Smooth muscle cell (in vitro differentiated cells): ENCODE data around the gene CPSF4. TPM values are rescaled to one million over a fixed set of nuclear protein-coding genes. Genes with fewer than 3 reads are reported as not detected.

ENCODE experiments used
- DNase-seq: peaks from one replicate; lab custom pipeline; 2025; ENCODE audit not compliant: unreplicated experiment; lab: John Stamatoyannopoulos, UW
- H2AFZ ChIP-seq: fragments of 200-600 bp; sonication (generic); 2 replicates; pipeline ENCODE4 v1.6.0; 2016; ENCODE audit warnings: antibody characterized with exemption, low read depth, mild to moderate bottlenecking
- H3F3A ChIP-seq: fragments of 200-600 bp; sonication (generic); 2 replicates; pipeline ENCODE4 v1.6.0; 2017; ENCODE audit warnings: antibody characterized with exemption, low read depth
- H3K27ac ChIP-seq: fragments of 200-600 bp; sonication (generic); 2 replicates; pipeline ENCODE4 v1.5.1; 2016; ENCODE audit warnings: low read depth, mild to moderate bottlenecking
- H3K27me3 ChIP-seq: fragments of 200-600 bp; sonication (generic); 2 replicates; pipeline ENCODE4 v1.6.1; 2016; ENCODE audit warnings: low read depth, mild to moderate bottlenecking
- H3K36me3 ChIP-seq: fragments of 200-600 bp; sonication (generic); 2 replicates; pipeline ENCODE4 v1.5.1; 2016; ENCODE audit warnings: low read depth
- H3K4me1 ChIP-seq: fragments of 200-600 bp; sonication (generic); 2 replicates; pipeline ENCODE4 v1.5.1; 2016; ENCODE audit warnings: low read depth
- H3K4me2 ChIP-seq: fragments of 200-600 bp; sonication (generic); 2 replicates; pipeline ENCODE4 v1.6.0; 2016; ENCODE audit warnings: mild to moderate bottlenecking
- H3K4me3 ChIP-seq: fragments of 200-600 bp; sonication (generic); 2 replicates; pipeline ENCODE4 v1.5.1; 2016; ENCODE audit warnings: mild to moderate bottlenecking
- H3K79me2 ChIP-seq: fragments of 200-600 bp; sonication (generic); 2 replicates; pipeline ENCODE4 v1.6.0; 2016; ENCODE audit warnings: low read depth, mild to moderate bottlenecking
- H3K9ac ChIP-seq: fragments of 200-600 bp; sonication (generic); 2 replicates; pipeline ENCODE4 v1.6.0; 2016; ENCODE audit warnings: low read depth
- H3K9me3 ChIP-seq: fragments of 200-600 bp; sonication (generic); replicated peaks from 2 replicates; pipeline ENCODE4 v1.5.1; 2016; ENCODE audit warnings: low read depth
- H4K20me1 ChIP-seq: fragments of 200-600 bp; sonication (generic); 2 replicates; pipeline ENCODE4 v1.6.0; 2016; ENCODE audit warnings: low read depth
- CTCF ChIP-seq: fragments of 200-600 bp; sonication (generic); IDR thresholded peaks from 2 replicates; pipeline ENCODE4 v1.5.1; 2017; ENCODE audit warnings: borderline replicate concordance, mild to moderate bottlenecking, antibody characterized with exemption; ENCODE audit not compliant: insufficient read depth, poor library complexity, severe bottlenecking
- WGBS: methylation state at CpG from one replicate; pipeline ENCODE4 v1.1.7; 2016; ENCODE audit warnings: low lambda C conversion rate; 5-methylcytosine and 5-hydroxymethylcytosine counted together
- polyA plus RNA-seq: library from polyadenylated mRNA; unstranded; fragments of >200 nt; fragmentation: Nextera tagmentation; extraction: Ambion mirVana; gene quantifications from 2 replicates; pipeline ENCODE4 v1.2.1, GENCODE V29; 2016
- total RNA-seq: library from RNA; depleted of rRNA; stranded (reverse); fragments of >200 nt; gene quantifications from 2 replicates; pipeline ENCODE4 v1.2.3, GENCODE V29; 2014

Gene CPSF4
- total and polyA plus RNA-seq, 2 experiments from 2014 or later: 27.1 to 30.3 TPM

DNA sequence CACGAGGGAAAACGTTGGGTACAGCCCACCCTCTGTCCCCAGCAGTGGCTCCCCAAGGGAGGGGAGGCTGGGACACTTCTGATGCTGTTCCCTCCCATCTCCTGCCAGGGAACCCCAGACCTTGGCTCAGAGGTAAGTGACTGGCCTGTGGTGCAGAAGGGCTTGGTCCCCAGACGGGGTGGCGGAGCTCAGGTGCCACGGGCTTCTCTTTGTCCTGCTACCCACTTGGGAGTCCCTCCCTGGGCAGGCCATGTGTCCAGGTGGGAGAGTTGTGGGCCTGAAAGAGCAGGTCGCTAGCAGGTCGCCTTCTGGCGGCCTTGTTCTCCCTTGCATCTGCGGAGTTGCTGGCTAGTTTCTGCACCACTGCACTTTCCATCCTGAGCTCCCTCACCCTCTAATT lies 17.1 kb downstream of the CPSF4 start:
- no peak overlapping the region for H3K27ac ChIP-seq
- no peak for DNase-seq
- no peak overlapping the region for H3K9ac ChIP-seq
- H3K4me3 ChIP-seq: no peak overlapping the region
- H3K9me3 ChIP-seq: no peaks in the 10 kb centered on the region
- no peak overlapping the region for H3K4me2 ChIP-seq
- H3F3A ChIP-seq: peaks cover 8% of the 10 kb centered on the region
- H3K36me3 ChIP-seq: no peaks in the 10 kb centered on the region
- H3K79me2 ChIP-seq: peaks cover 23% of the 10 kb centered on the region
- no peak for TF ChIP-seq CTCF
- no peaks in the 10 kb centered on the region for H3K27me3 ChIP-seq
- no peak overlapping the region for H2AFZ ChIP-seq
- WGBS: 94% methylated on average over 9 of the region's 9 CpGs
- H3K4me1 ChIP-seq: no peaks in the 10 kb centered on the region
- peaks cover 47% of the 10 kb centered on the region for H4K20me1 ChIP-seq

GRCh38 chr7:99456288-99456687 lies 17.5 kb downstream of the CPSF4 start:
- 93% methylated on average over 13 of the region's 13 CpGs for WGBS
- no peak overlapping the region for H3K4me2 ChIP-seq
- H2AFZ ChIP-seq: no peak overlapping the region
- peaks cover 27% of the 10 kb centered on the region for H3K79me2 ChIP-seq
- no peaks in the 10 kb centered on the region for H3K4me1 ChIP-seq
- no peak for TF ChIP-seq CTCF
- H3K9me3 ChIP-seq: no peaks in the 10 kb centered on the region
- no peaks in the 10 kb centered on the region for H3K36me3 ChIP-seq
- peaks cover 8% of the 10 kb centered on the region for H3F3A ChIP-seq
- H3K27ac ChIP-seq: no peak overlapping the region
- H3K4me3 ChIP-seq: no peak overlapping the region
- no peaks in the 10 kb centered on the region for H3K27me3 ChIP-seq
- H3K9ac ChIP-seq: no peak overlapping the region
- H4K20me1 ChIP-seq: peaks cover 49% of the 10 kb centered on the region
- no peak for DNase-seq

DNA sequence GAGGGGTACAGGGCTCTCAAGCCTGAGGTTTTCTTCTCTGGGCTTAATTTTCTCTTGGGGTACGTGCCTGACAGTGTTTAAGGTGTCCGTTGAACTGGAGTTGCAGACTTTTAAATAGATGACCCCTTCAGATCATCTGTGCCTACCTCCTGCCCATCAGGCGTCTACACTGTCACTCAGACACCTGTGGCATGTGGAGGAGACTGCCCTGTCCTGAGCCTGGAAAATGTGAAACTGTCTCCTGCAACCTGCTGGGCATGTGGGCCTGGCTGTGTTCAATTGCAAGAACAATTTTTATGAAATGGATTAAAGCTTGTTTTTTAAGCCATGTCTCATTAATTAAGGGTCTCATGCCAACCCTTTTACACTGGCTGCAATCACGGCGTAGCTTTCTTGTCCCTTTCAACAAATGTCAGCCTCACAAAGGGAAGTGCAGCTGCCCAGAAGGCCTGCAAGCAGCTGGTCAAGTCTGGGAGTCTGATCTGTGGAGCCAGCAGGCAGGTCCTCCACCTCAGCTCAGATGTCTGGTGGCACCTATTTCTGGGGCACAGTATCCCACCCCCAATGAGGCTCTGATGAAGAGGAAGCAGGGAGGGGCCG lies 18.4 kb downstream of the CPSF4 start:
- no peak overlapping the region for H2AFZ ChIP-seq
- H3K4me3 ChIP-seq: no peak overlapping the region
- no peaks in the 10 kb centered on the region for H3K4me1 ChIP-seq
- TF ChIP-seq CTCF: no peak
- H3K27ac ChIP-seq: no peak overlapping the region
- H3K9me3 ChIP-seq: no peaks in the 10 kb centered on the region
- no peak for DNase-seq
- no peak overlapping the region for H3K4me2 ChIP-seq
- H3F3A ChIP-seq: peaks cover 8% of the 10 kb centered on the region
- H3K27me3 ChIP-seq: no peaks in the 10 kb centered on the region
- H3K36me3 ChIP-seq: no peaks in the 10 kb centered on the region
- WGBS: 98% methylated on average over 6 of the region's 6 CpGs
- H3K79me2 ChIP-seq: peaks cover 35% of the 10 kb centered on the region
- no peak overlapping the region for H3K9ac ChIP-seq
- peaks cover 56% of the 10 kb centered on the region for H4K20me1 ChIP-seq
